PFSK-1 (cell line): ENCODE data around the gene CD96.

ENCODE experiments used
- FOXP2 ChIP-seq: optimal IDR thresholded peaks from 2 replicates; pipeline ENCODE3; 2011; ENCODE audit warnings: borderline replicate concordance, control low read depth, inconsistent platforms; ENCODE audit not compliant: insufficient read depth; ENCODE audit errors: extremely low read length, extremely low read depth
- POLR2AphosphoS5 ChIP-seq: IDR thresholded peaks from 2 replicates; pipeline ENCODE4 v1.6.1; 2012; ENCODE audit warnings: low read depth, mild to moderate bottlenecking, control low read depth, low read length, moderate library complexity
- SIN3A ChIP-seq: IDR thresholded peaks from 2 replicates; pipeline ENCODE4 v1.6.1; 2012; ENCODE audit warnings: mild to moderate bottlenecking, low read length, moderate library complexity, borderline replicate concordance; ENCODE audit not compliant: insufficient read depth
- TAF1 ChIP-seq: IDR thresholded peaks from 2 replicates; pipeline ENCODE4 v1.6.1; 2012; ENCODE audit warnings: low read length, control low read depth, borderline replicate concordance; ENCODE audit not compliant: insufficient read depth
- TF ChIP-seq, protein P1 (sequence below), 2 experiments: IDR thresholded peaks; 2 replicates each; pipeline versions ENCODE4 v1.6.1 to v1.8.0; 2011 to 2012; ENCODE audit warnings: low read depth in 2 of 2, low read length in 2 of 2, control low read depth in 1 of 2, inconsistent platforms in 1 of 2, mild to moderate bottlenecking in 1 of 2, moderate library complexity in 1 of 2; ENCODE audit not compliant: insufficient read depth in 1 of 2

Gene CD96

DNA sequence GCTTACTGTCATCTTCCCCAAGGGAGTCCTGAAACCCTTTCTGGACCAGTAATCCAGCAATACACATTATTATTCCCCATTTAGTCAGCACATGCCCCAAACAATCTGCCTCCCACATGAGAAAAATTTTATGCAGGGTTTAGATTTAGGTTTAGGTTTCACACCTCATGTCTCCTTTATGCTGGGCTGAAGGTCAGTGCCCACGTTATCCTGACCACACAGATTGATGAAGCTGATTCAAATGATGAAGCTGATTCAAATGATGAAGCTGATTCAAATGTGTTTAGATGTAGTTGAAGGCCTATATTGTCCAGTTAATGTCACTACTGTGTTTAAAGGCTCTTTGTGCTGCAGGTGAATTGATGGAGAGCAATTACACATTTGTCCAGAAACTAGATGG is 71.3 kb downstream of the CD96 start:
- TF ChIP-seq FOXP2 = no peak
- TF ChIP-seq, protein P1, sequence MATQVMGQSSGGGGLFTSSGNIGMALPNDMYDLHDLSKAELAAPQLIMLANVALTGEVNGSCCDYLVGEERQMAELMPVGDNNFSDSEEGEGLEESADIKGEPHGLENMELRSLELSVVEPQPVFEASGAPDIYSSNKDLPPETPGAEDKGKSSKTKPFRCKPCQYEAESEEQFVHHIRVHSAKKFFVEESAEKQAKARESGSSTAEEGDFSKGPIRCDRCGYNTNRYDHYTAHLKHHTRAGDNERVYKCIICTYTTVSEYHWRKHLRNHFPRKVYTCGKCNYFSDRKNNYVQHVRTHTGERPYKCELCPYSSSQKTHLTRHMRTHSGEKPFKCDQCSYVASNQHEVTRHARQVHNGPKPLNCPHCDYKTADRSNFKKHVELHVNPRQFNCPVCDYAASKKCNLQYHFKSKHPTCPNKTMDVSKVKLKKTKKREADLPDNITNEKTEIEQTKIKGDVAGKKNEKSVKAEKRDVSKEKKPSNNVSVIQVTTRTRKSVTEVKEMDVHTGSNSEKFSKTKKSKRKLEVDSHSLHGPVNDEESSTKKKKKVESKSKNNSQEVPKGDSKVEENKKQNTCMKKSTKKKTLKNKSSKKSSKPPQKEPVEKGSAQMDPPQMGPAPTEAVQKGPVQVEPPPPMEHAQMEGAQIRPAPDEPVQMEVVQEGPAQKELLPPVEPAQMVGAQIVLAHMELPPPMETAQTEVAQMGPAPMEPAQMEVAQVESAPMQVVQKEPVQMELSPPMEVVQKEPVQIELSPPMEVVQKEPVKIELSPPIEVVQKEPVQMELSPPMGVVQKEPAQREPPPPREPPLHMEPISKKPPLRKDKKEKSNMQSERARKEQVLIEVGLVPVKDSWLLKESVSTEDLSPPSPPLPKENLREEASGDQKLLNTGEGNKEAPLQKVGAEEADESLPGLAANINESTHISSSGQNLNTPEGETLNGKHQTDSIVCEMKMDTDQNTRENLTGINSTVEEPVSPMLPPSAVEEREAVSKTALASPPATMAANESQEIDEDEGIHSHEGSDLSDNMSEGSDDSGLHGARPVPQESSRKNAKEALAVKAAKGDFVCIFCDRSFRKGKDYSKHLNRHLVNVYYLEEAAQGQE (IDR thresholded peaks at IDR 0.05; ENCODE audit: insufficient read depth in 1 of 2, low read depth in 2 of 2, low read length in 2 of 2) = no peak
- no peak for TF ChIP-seq TAF1

DNA sequence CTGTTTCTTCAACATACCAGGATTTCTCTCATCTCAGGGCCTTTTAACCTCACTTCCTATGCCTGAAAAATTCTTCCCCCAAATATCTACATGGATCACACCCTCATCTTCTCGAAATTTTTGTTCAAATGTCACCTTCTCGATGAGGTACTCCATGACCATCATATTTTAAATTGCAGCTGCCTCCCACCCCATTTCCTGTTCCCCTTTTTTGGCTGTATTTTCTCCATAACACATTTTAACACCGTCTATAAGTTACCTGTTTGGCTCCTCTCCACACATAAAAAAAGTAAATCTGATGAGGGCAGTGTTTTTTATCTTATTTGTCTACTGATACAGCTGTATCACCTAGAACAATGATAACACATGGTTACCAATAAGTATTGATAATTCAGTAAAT is 73.9 kb downstream of the CD96 start:
- TF ChIP-seq, protein P1 (IDR thresholded peaks at IDR 0.05; ENCODE audit: insufficient read depth in 1 of 2, low read depth in 2 of 2, low read length in 2 of 2) = no peak
- TF ChIP-seq TAF1 (no peak), FOXP2 (no peak), POLR2AphosphoS5 (no peak), SIN3A (no peak)

DNA sequence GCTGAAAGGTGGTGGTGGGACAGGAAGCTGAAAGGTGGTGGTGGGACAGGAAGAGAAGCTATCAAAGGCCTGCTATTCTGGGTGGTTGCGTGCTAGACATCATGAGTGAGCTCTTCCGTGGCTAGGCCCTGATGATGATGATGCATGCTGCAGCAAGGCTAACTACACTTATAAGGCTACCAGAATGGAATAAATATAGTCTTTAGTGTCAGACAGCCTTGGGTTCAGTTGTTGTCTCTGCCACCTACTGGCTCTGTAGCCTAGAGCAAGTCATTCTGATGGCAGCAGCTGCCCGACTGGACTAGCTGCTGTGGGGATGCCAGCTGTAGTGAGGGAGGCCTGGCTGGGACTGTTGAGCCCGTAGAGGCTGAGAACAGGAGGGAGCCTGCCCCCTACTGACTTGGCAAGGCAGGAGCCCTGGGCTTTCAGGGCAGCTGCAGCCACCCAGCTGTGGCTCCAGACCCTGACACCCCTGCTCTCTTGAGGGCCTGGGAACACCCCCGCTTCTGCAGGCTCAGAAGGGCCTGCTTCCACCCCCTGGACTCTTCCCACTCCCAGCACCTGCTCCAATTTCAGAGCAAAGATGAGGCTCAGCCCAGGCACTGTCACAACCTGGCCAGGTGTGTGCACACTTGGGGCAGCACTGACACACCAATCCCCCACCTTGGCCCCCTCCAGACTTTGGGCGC is 74.6 kb downstream of the CD96 start:
- no peak for TF ChIP-seq SIN3A
- no peak for TF ChIP-seq POLR2AphosphoS5
- TF ChIP-seq TAF1 = no peak
- no peak for TF ChIP-seq FOXP2
- TF ChIP-seq, protein P1 (IDR thresholded peaks at IDR 0.05; ENCODE audit: insufficient read depth in 1 of 2, low read depth in 2 of 2, low read length in 2 of 2) = no peak

DNA sequence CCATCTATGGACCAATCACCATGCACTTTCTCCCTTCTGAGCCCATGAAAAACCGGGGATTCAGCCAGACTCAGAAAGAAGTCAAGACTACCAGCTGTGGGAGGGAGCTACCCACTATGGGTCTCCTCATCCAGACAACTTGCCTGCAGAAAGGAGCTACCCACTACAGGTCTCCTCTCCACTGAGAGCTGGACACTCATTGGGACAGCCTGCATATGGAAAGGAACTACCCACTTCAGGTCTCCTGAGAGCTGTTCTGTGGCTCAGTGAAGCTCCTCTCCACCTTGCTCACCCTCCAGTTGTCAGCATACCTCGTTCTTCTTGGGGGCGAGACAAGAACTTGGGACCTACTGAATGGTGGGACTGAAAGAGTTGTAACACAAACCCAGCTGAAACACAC is 75.4 kb downstream of the CD96 start:
- TF ChIP-seq TAF1 (no peak), SIN3A (no peak), FOXP2 (no peak), POLR2AphosphoS5 (no peak)
- TF ChIP-seq, protein P1 (IDR thresholded peaks at IDR 0.05; ENCODE audit: insufficient read depth in 1 of 2, low read depth in 2 of 2, low read length in 2 of 2) = no peak
